Breast epithelium (tissue), 4 donors: Measurements from ENCODE around the gene UBAC2. TPM values are rescaled to one million over a fixed set of nuclear protein-coding genes. Genes with fewer than 3 reads are reported as not detected.
A peak's percentile ranks its signal among the peaks of the same experiment; 100 is the strongest.

Source experiments
- DNase-seq, 2 donors: peaks; one replicate each; pipeline ENCODE4 v3.0.0-alpha.2; 2019; ENCODE audit warnings: low spot score in 2 of 2
- H3K27ac ChIP-seq, 2 donors: fragments of 200-600 bp; sonication (generic) in 1 of 2; one replicate each; pipeline ENCODE4 v1.5.1; 2016 to 2019; ENCODE audit warnings: mild to moderate bottlenecking in 1 of 2
- H3K27me3 ChIP-seq, 2 donors: fragments of 200-600 bp; sonication (generic) in 1 of 2; one replicate each; pipeline versions ENCODE4 v1.5.1 to v1.6.0; 2017 to 2019; ENCODE audit warnings: control low read depth in 1 of 2, mild to moderate bottlenecking in 1 of 2
- H3K36me3 ChIP-seq: fragments of 200-600 bp; one replicate; pipeline ENCODE4 v1.5.1; 2019
- H3K4me1 ChIP-seq, 2 donors: fragments of 200-600 bp; sonication (generic); one replicate each; pipeline ENCODE4 v1.5.1; 2016 to 2019; ENCODE audit warnings: control low read depth in 1 of 2
- H3K4me3 ChIP-seq, 3 donors: fragments of 200-600 bp; sonication (generic); 1 replicate in 2 of 3; 2 replicates in 1 of 3; pipeline ENCODE4 v1.5.1; 2016 to 2019; ENCODE audit warnings: mild to moderate bottlenecking in 3 of 3, moderate library complexity in 2 of 3
- H3K9me3 ChIP-seq, 2 donors: fragments of 200-600 bp; sonication (generic) in 1 of 2; one replicate each; pipeline ENCODE4 v1.5.1; 2016 to 2019; ENCODE audit warnings: control low read depth in 1 of 2
- POLR2A ChIP-seq: fragments of 450-650 bp; IDR thresholded peaks from one replicate; pipeline ENCODE4 v1.6.1; 2016; ENCODE audit warnings: antibody characterized with exemption, mild to moderate bottlenecking, moderate library complexity
- POLR2AphosphoS5 ChIP-seq, 3 donors: sonication (generic); formaldehyde crosslinking; IDR thresholded peaks; one replicate each; pipeline ENCODE4 v1.6.1; 2017; ENCODE audit warnings: antibody characterized with exemption in 3 of 3
- intact Hi-C: fragments of 100-400 bp; cut with DNase I; formaldehyde crosslinking; loops from one replicate; pipeline ENCODE4 v1.15.1; 2023; ENCODE audit warnings: low total_unique reads
- total RNA-seq, 3 donors: library from RNA; depleted of rRNA; stranded (reverse); fragments of >200 nt; gene quantifications; one replicate each; pipeline ENCODE4 v1.1.0, GENCODE V29; 2016
- TF ChIP-seq, protein P1 (sequence below), 3 donors: fragments of 450-650 bp; IDR thresholded peaks; one replicate each; pipeline ENCODE4 v1.5.1; 2016 to 2017; ENCODE audit warnings: antibody characterized with exemption in 3 of 3, mild to moderate bottlenecking in 3 of 3, moderate library complexity in 3 of 3

UBAC2 gene
- total RNA-seq, 3 donors from 2014 or later: 64.6 to 72.8 (median 65.1) TPM

DNA sequence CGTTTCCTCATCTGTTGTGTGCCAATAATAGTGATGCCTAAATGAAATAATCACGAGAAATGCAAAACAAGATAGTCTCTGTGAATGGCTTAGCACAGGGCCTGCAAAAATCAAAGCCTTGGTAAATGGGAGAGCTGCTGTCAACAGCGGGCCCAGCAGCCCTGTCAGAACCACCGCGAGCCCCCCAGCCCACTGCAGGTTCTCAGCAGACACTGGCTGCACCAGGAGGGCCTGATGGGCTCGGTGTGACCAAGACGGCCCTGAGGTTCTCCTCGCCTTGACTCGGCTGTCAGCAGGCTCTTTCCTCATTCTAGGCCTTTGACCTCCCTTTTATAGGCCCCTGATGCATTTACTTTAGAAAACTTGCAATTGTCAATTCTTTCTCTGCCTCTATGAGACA lies 197.4 kb downstream of the UBAC2 start:
- TF ChIP-seq POLR2A (no peak), POLR2AphosphoS5 (IDR thresholded peaks at IDR 0.05) (no peak)
- TF ChIP-seq, protein P1, sequence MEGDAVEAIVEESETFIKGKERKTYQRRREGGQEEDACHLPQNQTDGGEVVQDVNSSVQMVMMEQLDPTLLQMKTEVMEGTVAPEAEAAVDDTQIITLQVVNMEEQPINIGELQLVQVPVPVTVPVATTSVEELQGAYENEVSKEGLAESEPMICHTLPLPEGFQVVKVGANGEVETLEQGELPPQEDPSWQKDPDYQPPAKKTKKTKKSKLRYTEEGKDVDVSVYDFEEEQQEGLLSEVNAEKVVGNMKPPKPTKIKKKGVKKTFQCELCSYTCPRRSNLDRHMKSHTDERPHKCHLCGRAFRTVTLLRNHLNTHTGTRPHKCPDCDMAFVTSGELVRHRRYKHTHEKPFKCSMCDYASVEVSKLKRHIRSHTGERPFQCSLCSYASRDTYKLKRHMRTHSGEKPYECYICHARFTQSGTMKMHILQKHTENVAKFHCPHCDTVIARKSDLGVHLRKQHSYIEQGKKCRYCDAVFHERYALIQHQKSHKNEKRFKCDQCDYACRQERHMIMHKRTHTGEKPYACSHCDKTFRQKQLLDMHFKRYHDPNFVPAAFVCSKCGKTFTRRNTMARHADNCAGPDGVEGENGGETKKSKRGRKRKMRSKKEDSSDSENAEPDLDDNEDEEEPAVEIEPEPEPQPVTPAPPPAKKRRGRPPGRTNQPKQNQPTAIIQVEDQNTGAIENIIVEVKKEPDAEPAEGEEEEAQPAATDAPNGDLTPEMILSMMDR (IDR thresholded peaks at IDR 0.05): no peak
- Histone ChIP-seq H3K36me3 (no peaks in the 10 kb centered on the region), H3K4me1 (no peaks in the 10 kb centered on the region), H3K27ac (no peak overlapping the region), H3K4me3 (no peak overlapping the region), H3K27me3 (no peaks in the 10 kb centered on the region), H3K9me3 (no peaks in the 10 kb centered on the region)
- intact Hi-C loops: loop anchor here (5.0 kb wide), 1 partner anchor 1121 kb away; no protein-coding TSS in a partner anchor
- DNase-seq: no peak

DNA sequence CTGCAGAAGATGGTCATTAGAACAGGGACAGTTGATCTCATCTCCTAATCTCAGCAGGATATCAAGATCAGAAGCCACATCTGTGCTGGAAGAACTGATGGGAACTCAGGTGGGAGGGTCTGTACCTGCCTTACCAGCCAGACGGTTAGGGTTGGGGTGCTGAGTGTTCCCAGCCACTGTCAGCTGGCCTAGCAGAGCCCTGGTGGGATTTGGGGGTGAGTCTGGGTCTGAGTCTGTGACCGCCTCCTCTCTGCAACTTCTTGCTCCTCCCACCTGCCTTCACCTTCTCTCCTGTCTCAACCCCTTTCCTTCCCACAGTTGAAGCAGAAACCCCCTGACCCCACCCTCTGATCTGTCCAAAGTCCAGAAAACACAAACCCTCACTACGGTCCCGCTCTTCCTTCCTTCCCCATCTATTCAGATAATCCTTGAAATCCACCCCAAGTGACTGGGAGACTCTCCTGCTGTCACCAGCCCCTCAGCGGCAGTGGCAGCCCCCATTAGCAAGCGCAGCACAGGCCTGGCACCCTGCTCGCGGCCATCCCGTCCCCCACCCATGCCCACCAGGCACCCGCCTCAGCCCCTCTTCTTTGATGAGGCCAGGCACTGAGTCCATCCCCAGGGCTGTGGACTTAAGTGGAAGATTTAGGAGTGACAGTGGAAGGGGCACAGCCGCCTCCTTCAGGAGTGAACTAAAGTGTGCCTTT lies 198.4 kb downstream of the UBAC2 start:
- intact Hi-C loops: loop anchor here (5.0 kb wide), 1 partner anchor 1122 kb away; no protein-coding TSS in a partner anchor
- no peaks in the 10 kb centered on the region for H3K9me3 ChIP-seq
- TF ChIP-seq POLR2A (no peak), POLR2AphosphoS5 (IDR thresholded peaks at IDR 0.05) (no peak)
- TF ChIP-seq, protein P1 (IDR thresholded peaks at IDR 0.05): no peak
- no peak for DNase-seq
- H3K36me3 ChIP-seq: no peaks in the 10 kb centered on the region
- no peaks in the 10 kb centered on the region for H3K4me1 ChIP-seq
- no peaks in the 10 kb centered on the region for H3K27me3 ChIP-seq
- H3K27ac ChIP-seq: no peak overlapping the region
- H3K4me3 ChIP-seq: no peak overlapping the region

DNA sequence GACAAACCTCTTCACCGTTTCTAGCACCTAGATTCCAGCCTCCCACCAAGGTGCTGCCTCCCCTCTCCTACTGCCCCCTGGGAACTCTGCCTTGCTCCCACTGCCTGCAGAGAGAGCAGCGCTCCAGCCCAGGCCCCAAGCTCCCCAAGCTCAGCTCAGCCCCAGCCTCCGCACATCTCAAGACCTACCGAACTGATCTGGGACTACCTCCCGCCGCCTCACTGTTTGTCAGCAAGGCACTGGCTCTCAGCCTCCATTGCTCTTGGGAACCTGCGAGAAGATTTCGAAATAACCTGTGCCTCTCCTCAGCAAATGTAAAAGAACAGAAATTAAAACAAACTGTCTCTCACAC lies 198.9 kb downstream of the UBAC2 start:
- no peaks in the 10 kb centered on the region for H3K4me1 ChIP-seq
- no peaks in the 10 kb centered on the region for H3K36me3 ChIP-seq
- H3K9me3 ChIP-seq: no peaks in the 10 kb centered on the region
- no peak overlapping the region for H3K4me3 ChIP-seq
- H3K27me3 ChIP-seq: no peaks in the 10 kb centered on the region
- intact Hi-C loops: loop anchor here (5.0 kb wide), 1 partner anchor 1122 kb away; no protein-coding TSS in a partner anchor
- TF ChIP-seq POLR2A (no peak), POLR2AphosphoS5 (IDR thresholded peaks at IDR 0.05) (no peak)
- TF ChIP-seq, protein P1 (IDR thresholded peaks at IDR 0.05): no peak
- DNase-seq: no peak
- H3K27ac ChIP-seq: no peak overlapping the region

DNA sequence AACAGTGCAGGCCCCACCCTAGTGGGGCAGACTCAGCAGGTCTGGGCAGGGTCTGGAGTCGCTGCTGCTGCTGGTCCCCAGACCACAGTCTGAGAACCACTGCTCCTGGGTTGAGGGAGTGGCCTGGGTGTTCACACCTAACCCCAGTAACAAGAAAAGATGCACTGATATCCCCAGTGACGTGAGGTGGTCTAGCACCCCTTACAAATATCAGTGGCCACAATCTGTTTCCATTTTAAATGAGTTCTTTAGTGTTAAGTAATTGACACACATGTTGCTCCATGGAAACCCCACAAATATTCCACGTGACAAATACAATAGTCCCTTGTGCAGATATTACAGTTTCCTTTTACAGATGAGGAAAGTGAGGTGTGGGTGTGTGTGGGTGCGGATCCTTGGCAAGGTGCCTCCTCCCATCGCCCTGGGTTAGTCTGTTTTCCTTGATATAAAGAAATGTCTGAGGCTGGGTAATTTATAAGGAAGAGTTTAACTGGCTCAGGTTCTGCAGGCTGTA lies 202.9 kb downstream of the UBAC2 start:
- DNase-seq: peak in 1 of 2 donors; percentile 62
- H3K4me3 ChIP-seq: no peak overlapping the region
- H3K27me3 ChIP-seq: no peaks in the 10 kb centered on the region
- H3K4me1 ChIP-seq: no peaks in the 10 kb centered on the region
- intact Hi-C loops: no loop called here
- TF ChIP-seq, protein P1 (IDR thresholded peaks at IDR 0.05): no peak
- TF ChIP-seq POLR2A (no peak), POLR2AphosphoS5 (IDR thresholded peaks at IDR 0.05) (no peak)
- peak overlapping the region; percentile 59 to 63 for H3K27ac ChIP-seq
- no peaks in the 10 kb centered on the region for H3K36me3 ChIP-seq
- no peaks in the 10 kb centered on the region for H3K9me3 ChIP-seq

DNA sequence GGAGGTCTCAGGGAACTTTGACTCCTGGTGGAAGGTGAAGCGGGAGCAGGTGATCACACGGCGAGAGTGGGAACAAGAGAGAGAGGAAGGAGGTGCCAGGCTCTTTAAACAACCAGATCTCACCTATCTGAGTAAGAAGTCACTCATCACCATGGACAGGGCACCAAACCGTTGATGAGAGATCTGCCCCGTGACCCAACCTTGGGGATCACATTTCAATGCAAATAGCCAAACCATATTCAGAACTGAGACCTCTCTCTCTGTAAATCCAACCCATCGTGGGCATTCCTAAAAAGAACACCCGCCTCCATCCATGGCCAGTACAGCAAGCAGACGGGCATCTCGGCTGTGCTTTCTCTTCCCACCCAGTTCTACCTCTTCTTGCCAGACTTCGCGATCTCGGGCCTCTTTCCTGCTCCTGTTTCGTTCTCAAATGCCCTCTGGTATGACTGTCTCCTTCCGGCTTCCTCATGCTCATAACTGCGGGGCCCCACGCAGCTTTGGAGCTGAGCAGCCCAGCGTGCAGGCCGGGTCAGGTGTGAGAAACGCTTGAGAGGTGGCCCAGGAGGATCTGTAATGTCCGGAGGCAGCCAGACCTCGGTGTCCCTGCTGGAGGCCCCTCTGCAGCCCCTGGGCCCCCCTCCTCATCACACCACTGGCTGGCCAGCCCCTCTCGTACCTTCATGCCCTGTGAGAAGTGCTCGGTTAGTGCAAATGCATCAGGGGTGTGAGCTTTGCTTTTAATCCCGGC lies 203.5 kb downstream of the UBAC2 start:
- TF ChIP-seq POLR2A: no peak
- TF ChIP-seq, protein P1 (IDR thresholded peaks at IDR 0.05): no peak
- no peak for TF ChIP-seq POLR2AphosphoS5 (IDR thresholded peaks at IDR 0.05)
- DNase-seq: no peak
- Histone ChIP-seq H3K4me1 (no peaks in the 10 kb centered on the region), H3K27me3 (no peaks in the 10 kb centered on the region), H3K4me3 (peak overlapping the region in 1 of 3 donors; percentile 11), H3K27ac (no peak overlapping the region), H3K36me3 (no peaks in the 10 kb centered on the region), H3K9me3 (no peaks in the 10 kb centered on the region)
- intact Hi-C loops: no loop called here
